Prostate gland (tissue), 2 donors: ENCODE measurements around the gene GTF2F1. TPM values are rescaled to one million over a fixed set of nuclear protein-coding genes. Genes with fewer than 3 reads are reported as not detected.

Source experiments
- DNase-seq: peaks from one replicate; pipeline ENCODE4 v3.0.0-alpha.2; 2019; ENCODE audit warnings: low spot score
- H3K27ac ChIP-seq, 2 donors: fragments of 200-600 bp; sonication (generic); 2 replicates each; pipeline ENCODE4 v1.5.1; 2017 to 2019
- H3K27me3 ChIP-seq: fragments of 200-600 bp; sonication (generic); replicated peaks from 2 replicates; pipeline ENCODE4 v1.5.1; 2019; ENCODE audit not compliant: insufficient read depth
- H3K36me3 ChIP-seq, 2 donors: fragments of 200-600 bp; sonication (generic); 1 replicate in 1 of 2; 2 replicates in 1 of 2; pipeline versions ENCODE4 v1.5.1 to v1.8.1; 2017 to 2019
- H3K4me1 ChIP-seq: fragments of 200-600 bp; sonication (generic); replicated peaks from 2 replicates; pipeline ENCODE4 v1.5.1; 2019
- H3K4me3 ChIP-seq, 2 donors: fragments of 200-600 bp; sonication (generic); 2 replicates each; pipeline ENCODE4 v1.5.1; 2017 to 2019
- H3K9me3 ChIP-seq: fragments of 200-600 bp; sonication (generic); 2 replicates; pipeline ENCODE4 v1.5.1; 2017
- POLR2A ChIP-seq: fragments of 450-650 bp; IDR thresholded peaks from one replicate; pipeline ENCODE4 v1.6.1; 2016; ENCODE audit warnings: antibody characterized with exemption, mild to moderate bottlenecking
- POLR2AphosphoS5 ChIP-seq: sonication (generic); formaldehyde crosslinking; IDR thresholded peaks from one replicate; pipeline ENCODE4 v1.6.1; 2017; ENCODE audit warnings: antibody characterized with exemption
- WGBS: methylation state at CpG from one replicate; pipeline ENCODE4 v1.1.5; 2018; 5-methylcytosine and 5-hydroxymethylcytosine counted together
- intact Hi-C: fragments of 100-400 bp; cut with DNase I; formaldehyde crosslinking; loops from one replicate; pipeline ENCODE4 v1.14.2; 2022
- total RNA-seq, 2 donors: library from RNA; depleted of rRNA; stranded (reverse); fragments of >200 nt; gene quantifications; one replicate each; pipeline ENCODE4 v1.1.0, GENCODE V29; 2016
- TF ChIP-seq, protein P1 (sequence below), 4 experiments: fragments of 200-600 bp in 2 of 4; fragments of 450-650 bp in 2 of 4; sonication (generic) in 2 of 4; IDR thresholded peaks; 1 replicate in 3 of 4; 2 replicates in 1 of 4; pipeline ENCODE4 v1.5.1; 2016 to 2019; ENCODE audit warnings: antibody characterized with exemption in 4 of 4, mild to moderate bottlenecking in 2 of 4, moderate library complexity in 2 of 4

The GTF2F1 gene
- total RNA-seq, 2 donors from 2014 or later: 70.7 to 82.7 TPM

DNA sequence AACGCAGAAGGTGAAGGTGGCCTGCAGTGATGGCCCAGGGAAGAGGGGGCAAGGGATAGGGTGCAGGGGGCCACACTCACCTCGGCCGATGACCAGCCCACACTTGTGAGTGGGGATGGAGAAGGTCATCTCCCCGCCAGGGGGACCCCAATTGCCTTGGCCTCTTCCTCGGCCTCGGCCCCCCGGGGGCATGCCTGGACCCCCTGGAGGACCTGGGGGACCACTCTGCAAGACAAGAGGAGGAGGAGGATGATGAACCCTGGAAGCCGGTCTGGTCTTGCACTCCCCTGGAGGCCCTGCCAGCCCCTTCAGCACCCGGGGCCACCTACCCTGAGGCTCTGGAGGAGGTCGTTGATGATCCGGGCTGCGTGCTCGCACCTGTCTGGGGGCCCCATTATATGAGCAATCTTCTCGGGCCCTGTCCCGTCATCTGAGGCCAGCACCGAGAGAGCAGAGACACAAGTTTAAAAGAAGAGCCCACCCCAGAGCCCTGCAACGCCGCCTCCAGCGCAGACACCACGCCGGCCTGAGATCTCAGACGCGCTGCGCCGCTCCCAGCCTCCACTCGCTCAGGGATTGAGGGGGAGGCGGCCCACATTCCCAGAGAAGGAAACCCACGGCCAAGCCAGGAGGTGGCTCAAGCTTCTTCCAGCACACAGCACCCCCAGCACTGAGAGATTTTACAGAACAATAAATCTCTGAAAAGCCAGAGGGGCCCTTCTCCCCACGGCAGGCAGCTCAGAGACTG, 23.9 kb upstream of the GTF2F1 start:
- Histone ChIP-seq H3K4me3 (no peak overlapping the region), H3K9me3 (no peaks in the 10 kb centered on the region), H3K36me3 (peaks cover 16 to 56% of the 10 kb centered on the region in 2 donors), H3K4me1 (no peaks in the 10 kb centered on the region), H3K27ac (no peak overlapping the region), H3K27me3 (no peaks in the 10 kb centered on the region)
- WGBS: 85% methylated on average over 29 of the region's 29 CpGs
- TF ChIP-seq, protein P1, sequence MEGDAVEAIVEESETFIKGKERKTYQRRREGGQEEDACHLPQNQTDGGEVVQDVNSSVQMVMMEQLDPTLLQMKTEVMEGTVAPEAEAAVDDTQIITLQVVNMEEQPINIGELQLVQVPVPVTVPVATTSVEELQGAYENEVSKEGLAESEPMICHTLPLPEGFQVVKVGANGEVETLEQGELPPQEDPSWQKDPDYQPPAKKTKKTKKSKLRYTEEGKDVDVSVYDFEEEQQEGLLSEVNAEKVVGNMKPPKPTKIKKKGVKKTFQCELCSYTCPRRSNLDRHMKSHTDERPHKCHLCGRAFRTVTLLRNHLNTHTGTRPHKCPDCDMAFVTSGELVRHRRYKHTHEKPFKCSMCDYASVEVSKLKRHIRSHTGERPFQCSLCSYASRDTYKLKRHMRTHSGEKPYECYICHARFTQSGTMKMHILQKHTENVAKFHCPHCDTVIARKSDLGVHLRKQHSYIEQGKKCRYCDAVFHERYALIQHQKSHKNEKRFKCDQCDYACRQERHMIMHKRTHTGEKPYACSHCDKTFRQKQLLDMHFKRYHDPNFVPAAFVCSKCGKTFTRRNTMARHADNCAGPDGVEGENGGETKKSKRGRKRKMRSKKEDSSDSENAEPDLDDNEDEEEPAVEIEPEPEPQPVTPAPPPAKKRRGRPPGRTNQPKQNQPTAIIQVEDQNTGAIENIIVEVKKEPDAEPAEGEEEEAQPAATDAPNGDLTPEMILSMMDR (IDR thresholded peaks at IDR 0.05): no peak
- TF ChIP-seq POLR2AphosphoS5: no peak
- DNase-seq: no peak
- intact Hi-C loops: loop anchor here (5.0 kb wide), 1 partner anchor 195 kb away; no protein-coding TSS in a partner anchor

DNA sequence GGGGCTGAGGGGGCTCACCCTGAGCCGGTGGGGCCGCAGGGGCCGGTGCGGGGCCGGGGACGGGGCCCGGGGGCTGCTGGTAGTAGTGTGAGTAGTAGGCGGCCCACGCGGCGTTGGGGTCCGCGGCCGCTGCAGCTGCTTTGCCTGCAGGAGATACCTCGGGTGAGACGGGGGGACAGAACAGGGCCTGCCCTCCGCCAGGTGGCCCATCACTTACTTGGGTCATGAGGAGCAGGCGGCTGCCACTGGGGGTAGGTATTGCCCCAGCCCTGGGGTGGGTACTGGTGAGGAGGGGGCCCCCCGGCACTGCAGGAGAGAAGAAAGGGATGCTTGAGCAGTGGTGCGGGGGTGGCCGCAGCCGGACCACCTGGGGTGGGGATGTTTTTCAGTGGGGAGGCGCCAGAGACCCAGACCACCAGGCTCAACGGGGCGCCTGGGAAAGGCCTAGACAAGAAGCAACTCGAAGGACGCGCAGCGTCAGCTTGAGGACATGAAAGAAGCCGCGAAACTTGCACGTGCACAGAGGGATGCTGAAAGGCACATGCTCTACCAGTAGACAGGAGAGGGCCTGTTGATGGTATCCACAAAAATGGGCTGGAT, 22.7 kb upstream of the GTF2F1 start:
- TF ChIP-seq, protein P1 (IDR thresholded peaks at IDR 0.05): no peak
- TF ChIP-seq POLR2A (no peak), POLR2AphosphoS5 (no peak)
- intact Hi-C loops: loop anchor here (5.0 kb wide), 1 partner anchor 193 kb away; no protein-coding TSS in a partner anchor
- Histone ChIP-seq H3K9me3 (no peaks in the 10 kb centered on the region), H3K4me3 (no peak overlapping the region), H3K36me3 (peaks cover 16 to 56% of the 10 kb centered on the region in 2 donors), H3K4me1 (no peaks in the 10 kb centered on the region), H3K27ac (no peak overlapping the region), H3K27me3 (no peaks in the 10 kb centered on the region)
- WGBS: 89% methylated on average over 32 of the region's 32 CpGs
- DNase-seq: no peak

DNA sequence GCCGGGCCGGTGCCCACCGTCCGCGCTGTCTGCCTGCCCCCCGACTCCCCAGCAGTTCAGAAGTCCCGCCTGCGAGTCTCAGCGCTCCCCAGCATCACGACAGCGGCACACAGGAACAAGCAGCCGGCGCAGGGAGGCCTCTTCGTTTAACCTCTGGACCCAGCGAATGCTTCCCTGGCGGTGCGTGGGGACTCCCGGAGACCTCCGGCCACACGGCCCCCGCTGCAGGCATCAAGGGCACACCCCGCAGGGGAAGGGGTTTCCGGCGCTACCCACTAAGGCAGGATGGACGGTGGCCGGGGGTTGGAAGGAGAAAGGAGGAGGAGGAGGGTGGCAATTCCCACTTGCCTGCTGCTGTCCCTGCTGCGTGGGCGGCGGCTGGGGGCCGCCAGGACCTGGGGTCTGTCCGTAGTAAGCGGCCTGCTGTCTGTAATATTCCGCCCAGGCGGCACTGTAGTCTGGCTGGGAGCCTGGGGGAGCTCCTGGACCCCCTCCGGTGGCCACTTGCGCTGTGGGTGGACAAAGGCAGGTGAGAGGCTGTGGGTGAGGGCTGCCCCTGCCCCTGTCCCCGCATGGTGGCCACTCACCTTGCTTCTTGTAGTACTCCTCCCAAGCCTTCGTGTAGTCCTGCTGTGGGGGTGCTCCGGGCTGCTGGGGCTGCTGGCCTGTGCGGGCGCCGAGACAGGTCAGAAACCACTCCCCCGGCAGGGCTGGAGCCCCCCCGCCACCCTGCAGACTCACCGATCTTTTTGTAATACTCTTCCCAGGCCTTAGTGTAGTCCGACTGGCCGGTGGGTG, 22.0 kb upstream of the GTF2F1 start:
- WGBS: 89% methylated on average over 45 of the region's 47 CpGs
- H3K4me3 ChIP-seq: no peak overlapping the region
- peaks cover 16 to 52% of the 10 kb centered on the region in 2 donors for H3K36me3 ChIP-seq
- H3K27ac ChIP-seq: no peak overlapping the region
- no peaks in the 10 kb centered on the region for H3K27me3 ChIP-seq
- intact Hi-C loops: loop anchor here (5.0 kb wide), 1 partner anchor 193 kb away; no protein-coding TSS in a partner anchor
- TF ChIP-seq POLR2AphosphoS5 (no peak), POLR2A (no peak)
- TF ChIP-seq, protein P1 (IDR thresholded peaks at IDR 0.05): no peak
- DNase-seq: no peak
- no peaks in the 10 kb centered on the region for H3K9me3 ChIP-seq
- no peaks in the 10 kb centered on the region for H3K4me1 ChIP-seq

DNA sequence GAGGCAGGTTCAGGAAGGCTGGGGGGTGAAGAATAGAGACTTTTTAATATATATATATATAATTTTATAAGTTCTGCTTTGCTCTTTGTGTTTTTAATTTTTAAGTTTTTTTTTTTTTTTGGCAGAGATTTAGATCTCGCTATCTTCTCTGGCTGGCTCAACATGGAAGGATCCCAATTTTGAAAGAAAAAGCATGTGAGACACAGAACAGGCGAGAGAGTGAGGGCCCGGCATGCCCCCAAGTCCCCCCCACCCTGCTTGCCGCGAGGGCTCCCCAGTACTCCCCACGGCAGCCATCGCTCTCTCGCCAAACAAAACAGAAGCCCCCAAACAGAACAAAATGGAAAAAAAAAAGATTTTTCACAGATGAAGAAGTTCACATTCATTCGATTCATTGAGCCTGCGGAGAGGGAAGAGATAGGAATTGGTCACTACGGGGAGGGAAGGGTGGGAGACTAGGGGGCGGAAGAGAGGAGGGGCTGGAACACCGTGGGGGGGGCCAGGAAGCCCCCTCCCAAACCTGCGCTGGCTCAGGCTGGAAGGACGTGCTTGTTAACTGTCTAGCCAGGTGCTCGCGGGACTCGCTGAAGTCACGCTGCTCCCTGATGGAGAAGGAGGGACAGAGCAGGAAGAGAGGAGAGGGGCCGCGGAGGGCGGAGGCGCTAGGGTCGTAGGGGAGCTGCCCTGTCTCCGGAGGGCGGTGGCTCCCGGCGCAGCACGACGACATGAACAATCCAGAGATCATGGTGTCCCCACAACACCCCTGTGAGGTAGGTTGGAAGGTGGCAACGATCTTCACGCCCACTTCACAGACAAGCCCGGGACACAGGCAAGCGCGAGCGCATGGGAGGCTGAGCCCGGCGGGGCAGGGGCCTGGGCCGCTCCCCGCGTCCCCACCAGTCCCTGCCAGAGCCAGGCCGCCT, 21.0 kb upstream of the GTF2F1 start:
- H3K9me3 ChIP-seq: no peaks in the 10 kb centered on the region
- 43% methylated on average over 42 of the region's 42 CpGs for WGBS
- DNase-seq: no peak
- TF ChIP-seq POLR2A (no peak), POLR2AphosphoS5 (no peak)
- TF ChIP-seq, protein P1 (IDR thresholded peaks at IDR 0.05): no peak
- no peak overlapping the region for H3K27ac ChIP-seq
- intact Hi-C loops: no loop called here
- H3K27me3 ChIP-seq: no peaks in the 10 kb centered on the region
- H3K36me3 ChIP-seq: peaks cover 16 to 41% of the 10 kb centered on the region in 2 donors
- H3K4me1 ChIP-seq: no peaks in the 10 kb centered on the region
- no peak overlapping the region for H3K4me3 ChIP-seq
